SK-N-MC (cell line): Measurements from ENCODE around the gene NTRK1.

ENCODE experiments used
- DNase-seq: peaks from one replicate; pipeline ENCODE4 v3.0.0-alpha.2; 2011; ENCODE audit warnings: low read depth, low spot score
- H3K27ac ChIP-seq: fragments of 200-600 bp; sonication (generic); 2 replicates; pipeline ENCODE4 v1.5.1; 2016; ENCODE audit warnings: mixed run types
- H3K36me3 ChIP-seq: fragments of 200-600 bp; sonication (generic); 2 replicates; pipeline ENCODE4 v1.6.1; 2017; ENCODE audit warnings: antibody characterized with exemption, low read length, mixed read lengths; ENCODE audit not compliant: insufficient read depth
- H3K4me3 ChIP-seq: fragments of 200-600 bp; sonication (generic); 2 replicates; pipeline ENCODE4 v1.5.1; 2016
- H3K9ac ChIP-seq: fragments of 200-600 bp; sonication (generic); 2 replicates; pipeline ENCODE4 v1.8.0; 2017; ENCODE audit warnings: mixed run types, mixed read lengths; ENCODE audit not compliant: insufficient read length
- H3K9me3 ChIP-seq: fragments of 200-600 bp; sonication (generic); 2 replicates; pipeline ENCODE4 v1.6.1; 2017; ENCODE audit warnings: low read depth, mild to moderate bottlenecking, antibody characterized with exemption, low read length, moderate library complexity, mixed read lengths
- EZH2 ChIP-seq: fragments of 200-600 bp; sonication (generic); IDR thresholded peaks from one replicate; pipeline ENCODE4 v1.6.1; 2017; ENCODE audit warnings: antibody characterized with exemption
- FOXP2 ChIP-seq: optimal IDR thresholded peaks from 2 replicates; pipeline ENCODE3; 2011; ENCODE audit warnings: mild to moderate bottlenecking, moderate library complexity; ENCODE audit not compliant: insufficient read depth; ENCODE audit errors: extremely low read length, control extremely low read depth
- POLR2AphosphoS5 ChIP-seq: IDR thresholded peaks from 2 replicates; pipeline ENCODE4 v1.6.1; 2012; ENCODE audit warnings: mild to moderate bottlenecking, low read depth, low read length, borderline replicate concordance

Gene NTRK1

GRCh38 chr1:156815961-156816422 is 44.7 kb upstream of the NTRK1 start:
- Histone ChIP-seq H3K9me3 (no peaks in the 10 kb centered on the region), H3K9ac (peak overlapping the region; percentile 32), H3K36me3 (no peaks in the 10 kb centered on the region), H3K4me3 (no peak overlapping the region), H3K27ac (no peak overlapping the region)
- DNase-seq, result no peak
- TF ChIP-seq EZH2, result no peak
- TF ChIP-seq POLR2AphosphoS5, result no peak
- TF ChIP-seq FOXP2, result no peak

- Histone ChIP-seq H3K9ac (peak within 1 kb of the TSS; percentile 32), H3K27ac (no peak within 1 kb of the TSS), H3K36me3 (no peaks in the 10 kb centered on the region), H3K4me3 (peak within 1 kb of the TSS; percentile 49), H3K9me3 (no peaks in the 10 kb centered on the region)
- TF ChIP-seq POLR2AphosphoS5 (no peak), FOXP2 (no peak), EZH2 (no peak)
- DNase-seq, result no peak
Observed at GRCh38 chr1:156816561-156817328, 43.9 kb upstream of the NTRK1 start, which contains the start of gene SH2D2A. Gene SH2D2A (minus strand): TSS chr1:156816848. CDS start chr1:156816708, 140 bp downstream.

- H3K9me3 ChIP-seq, result no peaks in the 10 kb centered on the region
- TF ChIP-seq FOXP2 (no peak), POLR2AphosphoS5 (no peak), EZH2 (no peak)
Observed at GRCh38 chr1:156821801-156822200, 38.9 kb upstream of the NTRK1 start.

GRCh38 chr1:156822680-156823079 is 38.0 kb upstream of the NTRK1 start:
- no peak overlapping the region for H3K27ac ChIP-seq
- H3K36me3 ChIP-seq, result no peaks in the 10 kb centered on the region
- no peaks in the 10 kb centered on the region for H3K9me3 ChIP-seq
- no peak for DNase-seq
- no peak overlapping the region for H3K9ac ChIP-seq
- TF ChIP-seq EZH2 (no peak), FOXP2 (no peak), POLR2AphosphoS5 (no peak)
- no peak overlapping the region for H3K4me3 ChIP-seq

More at GRCh38 chr1:156821801-156822200, 38.9 kb upstream of the NTRK1 start:
- no peaks in the 10 kb centered on the region for H3K36me3 ChIP-seq
- H3K4me3 ChIP-seq, result no peak overlapping the region
- no peak overlapping the region for H3K27ac ChIP-seq
- H3K9ac ChIP-seq, result no peak overlapping the region
- no peak for DNase-seq

GRCh38 chr1:156823210-156823790 is 37.4 kb upstream of the NTRK1 start:
- Histone ChIP-seq H3K36me3 (no peaks in the 10 kb centered on the region), H3K4me3 (no peak overlapping the region), H3K27ac (no peak overlapping the region), H3K9ac (no peak overlapping the region), H3K9me3 (no peaks in the 10 kb centered on the region)
- DNase-seq, result no peak
- TF ChIP-seq POLR2AphosphoS5 (no peak), EZH2 (no peak), FOXP2 (no peak)

- Histone ChIP-seq H3K9me3 (no peaks in the 10 kb centered on the region), H3K27ac (no peak overlapping the region), H3K4me3 (no peak overlapping the region), H3K9ac (no peak overlapping the region), H3K36me3 (no peaks in the 10 kb centered on the region)
- no peak for DNase-seq
- TF ChIP-seq EZH2, result no peak
- TF ChIP-seq POLR2AphosphoS5, result no peak
- no peak for TF ChIP-seq FOXP2
Observed at GRCh38 chr1:156826630-156827029, 34.0 kb upstream of the NTRK1 start.

GRCh38 chr1:156828400-156829124 is 32.1 kb upstream of the NTRK1 start:
- Histone ChIP-seq H3K9ac (no peak overlapping the region), H3K27ac (no peak overlapping the region)

GRCh38 chr1:156832434-156832833 is 28.2 kb upstream of the NTRK1 start:
- H3K36me3 ChIP-seq, result no peaks in the 10 kb centered on the region
- no peak overlapping the region for H3K9ac ChIP-seq
- H3K27ac ChIP-seq, result no peak overlapping the region
- no peaks in the 10 kb centered on the region for H3K9me3 ChIP-seq
- no peak for DNase-seq
- no peak for TF ChIP-seq POLR2AphosphoS5
- TF ChIP-seq FOXP2, result no peak
- TF ChIP-seq EZH2, result no peak
- H3K4me3 ChIP-seq, result no peak overlapping the region

More at GRCh38 chr1:156828400-156829124, 32.1 kb upstream of the NTRK1 start:
- DNase-seq, result no peak
- H3K9me3 ChIP-seq, result no peaks in the 10 kb centered on the region
- no peaks in the 10 kb centered on the region for H3K36me3 ChIP-seq
- TF ChIP-seq EZH2, result no peak
- TF ChIP-seq FOXP2, result no peak
- TF ChIP-seq POLR2AphosphoS5, result no peak
- no peak overlapping the region for H3K4me3 ChIP-seq

GRCh38 chr1:156833603-156834002 is 27.1 kb upstream of the NTRK1 start:
- H3K4me3 ChIP-seq, result no peak overlapping the region

More at GRCh38 chr1:156833603-156834002, 27.1 kb upstream of the NTRK1 start:
- no peak for TF ChIP-seq EZH2
- no peak for TF ChIP-seq POLR2AphosphoS5
- TF ChIP-seq FOXP2, result no peak
- H3K36me3 ChIP-seq, result no peaks in the 10 kb centered on the region
- DNase-seq, result no peak
- H3K9ac ChIP-seq, result no peak overlapping the region
- H3K27ac ChIP-seq, result no peak overlapping the region
- no peaks in the 10 kb centered on the region for H3K9me3 ChIP-seq
